Measurements from ENCODE around the gene CDK14.

CDK14 gene

DNA sequence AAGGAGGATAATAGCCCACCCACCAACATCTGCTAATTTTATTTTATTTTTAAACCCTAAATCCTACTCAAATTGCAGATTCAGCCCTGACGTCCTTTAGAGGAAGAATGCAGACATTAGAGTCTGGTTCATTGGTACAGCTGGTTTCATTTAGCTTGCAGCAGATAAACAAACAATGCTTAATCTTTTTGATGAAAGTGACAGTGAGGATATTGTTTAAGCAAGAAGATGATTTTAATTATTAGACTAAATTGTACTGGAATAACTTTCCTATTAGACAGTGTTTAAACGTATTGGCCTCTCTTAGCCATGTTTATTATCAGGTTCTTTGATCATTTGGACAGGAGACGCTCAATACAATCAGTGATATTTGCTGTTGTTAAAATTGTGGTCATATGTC is 164.8 kb downstream of the CDK14 start:
- Histone ChIP-seq H3K9me3 (ENCODE audit: insufficient read depth, low read depth, low read length) (no peaks in the 10 kb centered on the region), H3K79me2 (ENCODE audit: insufficient read depth, low read length) (no peaks in the 10 kb centered on the region), H3K36me3 (ENCODE audit: insufficient read depth, low read length) (no peaks in the 10 kb centered on the region)

DNA sequence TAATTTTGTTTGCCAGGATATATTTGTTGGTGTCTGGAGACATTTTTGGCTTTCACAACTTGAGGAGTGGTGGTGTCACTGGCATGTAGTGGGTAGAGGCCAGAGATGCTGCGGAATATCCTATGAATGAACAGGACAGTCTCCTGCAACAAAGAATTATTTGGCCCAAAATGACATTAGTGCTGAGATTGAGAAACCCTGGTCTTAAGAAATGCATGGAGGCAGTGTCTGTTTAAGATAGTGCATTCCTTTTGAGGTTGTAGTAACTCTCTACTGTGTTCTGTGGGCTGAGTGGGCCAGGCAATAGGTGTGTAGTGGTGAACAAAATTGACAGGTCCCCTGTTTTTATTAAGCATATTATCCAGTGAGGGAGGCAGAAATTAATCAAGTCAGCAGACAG is 165.5 kb downstream of the CDK14 start:
- Histone ChIP-seq H2AFZ (ENCODE audit: low read length) (no peak overlapping the region), H3K9me2 (replicated peaks; ENCODE audit: low read depth, low read length) (no peaks in the 10 kb centered on the region), H3K9ac (ENCODE audit: low read depth, low read length, poor library complexity, severe bottlenecking) (no peak overlapping the region), H3K4me1 (ENCODE audit: insufficient read depth, low read length, poor library complexity, severe bottlenecking) (no peaks in the 10 kb centered on the region), H3K9me3 (ENCODE audit: insufficient read depth, low read depth, low read length) (no peaks in the 10 kb centered on the region), H3K79me2 (ENCODE audit: insufficient read depth, low read length) (no peaks in the 10 kb centered on the region), H3K27me3 (ENCODE audit: insufficient read depth, low read length, poor library complexity, severe bottlenecking) (no peaks in the 10 kb centered on the region), H3K4me3 (ENCODE audit: low read length, poor library complexity, severe bottlenecking) (no peak overlapping the region), H3K36me3 (ENCODE audit: insufficient read depth, low read length) (no peaks in the 10 kb centered on the region), H3K4me2 (ENCODE audit: low read depth, low read length, poor library complexity, severe bottlenecking) (no peak overlapping the region), H3F3A (ENCODE audit: low read depth) (no peaks in the 10 kb centered on the region), H4K20me1 (ENCODE audit: insufficient read depth, low read length, poor library complexity, severe bottlenecking) (no peaks in the 10 kb centered on the region)
- TF ChIP-seq, protein P1, sequence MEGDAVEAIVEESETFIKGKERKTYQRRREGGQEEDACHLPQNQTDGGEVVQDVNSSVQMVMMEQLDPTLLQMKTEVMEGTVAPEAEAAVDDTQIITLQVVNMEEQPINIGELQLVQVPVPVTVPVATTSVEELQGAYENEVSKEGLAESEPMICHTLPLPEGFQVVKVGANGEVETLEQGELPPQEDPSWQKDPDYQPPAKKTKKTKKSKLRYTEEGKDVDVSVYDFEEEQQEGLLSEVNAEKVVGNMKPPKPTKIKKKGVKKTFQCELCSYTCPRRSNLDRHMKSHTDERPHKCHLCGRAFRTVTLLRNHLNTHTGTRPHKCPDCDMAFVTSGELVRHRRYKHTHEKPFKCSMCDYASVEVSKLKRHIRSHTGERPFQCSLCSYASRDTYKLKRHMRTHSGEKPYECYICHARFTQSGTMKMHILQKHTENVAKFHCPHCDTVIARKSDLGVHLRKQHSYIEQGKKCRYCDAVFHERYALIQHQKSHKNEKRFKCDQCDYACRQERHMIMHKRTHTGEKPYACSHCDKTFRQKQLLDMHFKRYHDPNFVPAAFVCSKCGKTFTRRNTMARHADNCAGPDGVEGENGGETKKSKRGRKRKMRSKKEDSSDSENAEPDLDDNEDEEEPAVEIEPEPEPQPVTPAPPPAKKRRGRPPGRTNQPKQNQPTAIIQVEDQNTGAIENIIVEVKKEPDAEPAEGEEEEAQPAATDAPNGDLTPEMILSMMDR (conservative IDR thresholded peaks at IDR 0.05; ENCODE audit: low read length): no peak
- TF ChIP-seq EZH2phosphoT487 (IDR thresholded peaks at IDR 0.05; ENCODE audit: borderline replicate concordance): no peak

More for the DNA sequence above, 164.8 kb downstream of the CDK14 start:
- Histone ChIP-seq H3K27me3 (ENCODE audit: insufficient read depth, low read length, poor library complexity, severe bottlenecking) (no peaks in the 10 kb centered on the region), H3K4me3 (ENCODE audit: low read length, poor library complexity, severe bottlenecking) (no peak overlapping the region), H3K9me2 (replicated peaks; ENCODE audit: low read depth, low read length) (no peaks in the 10 kb centered on the region), H3K9ac (ENCODE audit: low read depth, low read length, poor library complexity, severe bottlenecking) (no peak overlapping the region), H3K4me2 (ENCODE audit: low read depth, low read length, poor library complexity, severe bottlenecking) (no peak overlapping the region), H3F3A (ENCODE audit: low read depth) (no peaks in the 10 kb centered on the region), H4K20me1 (ENCODE audit: insufficient read depth, low read length, poor library complexity, severe bottlenecking) (no peaks in the 10 kb centered on the region), H3K4me1 (ENCODE audit: insufficient read depth, low read length, poor library complexity, severe bottlenecking) (no peaks in the 10 kb centered on the region), H2AFZ (ENCODE audit: low read length) (no peak overlapping the region)
- TF ChIP-seq, protein P1 (conservative IDR thresholded peaks at IDR 0.05; ENCODE audit: low read length): no peak
- TF ChIP-seq EZH2phosphoT487 (IDR thresholded peaks at IDR 0.05; ENCODE audit: borderline replicate concordance): no peak

DNA sequence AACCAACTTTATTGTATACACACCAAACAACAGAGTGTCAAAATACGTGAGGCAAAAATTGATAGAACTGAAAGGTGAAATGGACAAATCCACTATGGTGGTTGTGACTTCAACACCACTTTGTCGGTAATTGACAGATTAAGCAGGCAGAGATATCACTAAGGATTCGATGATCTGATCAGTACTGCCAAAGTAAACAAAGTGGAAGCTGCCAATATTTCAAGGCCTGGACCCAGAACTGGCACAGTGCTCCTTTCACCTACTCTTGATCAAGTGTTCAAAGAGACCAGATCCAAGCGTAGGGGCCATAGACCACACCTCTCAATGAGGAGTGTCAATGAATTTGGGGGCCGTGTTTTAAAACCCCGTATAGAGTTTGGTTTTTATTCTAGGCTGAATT is 167.0 kb downstream of the CDK14 start:
- Histone ChIP-seq H3K9me2 (replicated peaks; ENCODE audit: low read depth, low read length) (no peaks in the 10 kb centered on the region), H3K79me2 (ENCODE audit: insufficient read depth, low read length) (no peaks in the 10 kb centered on the region), H3K4me2 (ENCODE audit: low read depth, low read length, poor library complexity, severe bottlenecking) (no peak overlapping the region), H4K20me1 (ENCODE audit: insufficient read depth, low read length, poor library complexity, severe bottlenecking) (no peaks in the 10 kb centered on the region), H3K36me3 (ENCODE audit: insufficient read depth, low read length) (no peaks in the 10 kb centered on the region), H3K9ac (ENCODE audit: low read depth, low read length, poor library complexity, severe bottlenecking) (no peak overlapping the region), H3K9me3 (ENCODE audit: insufficient read depth, low read depth, low read length) (no peaks in the 10 kb centered on the region), H3K27me3 (ENCODE audit: insufficient read depth, low read length, poor library complexity, severe bottlenecking) (no peaks in the 10 kb centered on the region), H3K4me3 (ENCODE audit: low read length, poor library complexity, severe bottlenecking) (no peak overlapping the region), H2AFZ (ENCODE audit: low read length) (no peak overlapping the region), H3F3A (ENCODE audit: low read depth) (no peaks in the 10 kb centered on the region), H3K4me1 (ENCODE audit: insufficient read depth, low read length, poor library complexity, severe bottlenecking) (no peaks in the 10 kb centered on the region)
- TF ChIP-seq EZH2phosphoT487 (IDR thresholded peaks at IDR 0.05; ENCODE audit: borderline replicate concordance): no peak

DNA sequence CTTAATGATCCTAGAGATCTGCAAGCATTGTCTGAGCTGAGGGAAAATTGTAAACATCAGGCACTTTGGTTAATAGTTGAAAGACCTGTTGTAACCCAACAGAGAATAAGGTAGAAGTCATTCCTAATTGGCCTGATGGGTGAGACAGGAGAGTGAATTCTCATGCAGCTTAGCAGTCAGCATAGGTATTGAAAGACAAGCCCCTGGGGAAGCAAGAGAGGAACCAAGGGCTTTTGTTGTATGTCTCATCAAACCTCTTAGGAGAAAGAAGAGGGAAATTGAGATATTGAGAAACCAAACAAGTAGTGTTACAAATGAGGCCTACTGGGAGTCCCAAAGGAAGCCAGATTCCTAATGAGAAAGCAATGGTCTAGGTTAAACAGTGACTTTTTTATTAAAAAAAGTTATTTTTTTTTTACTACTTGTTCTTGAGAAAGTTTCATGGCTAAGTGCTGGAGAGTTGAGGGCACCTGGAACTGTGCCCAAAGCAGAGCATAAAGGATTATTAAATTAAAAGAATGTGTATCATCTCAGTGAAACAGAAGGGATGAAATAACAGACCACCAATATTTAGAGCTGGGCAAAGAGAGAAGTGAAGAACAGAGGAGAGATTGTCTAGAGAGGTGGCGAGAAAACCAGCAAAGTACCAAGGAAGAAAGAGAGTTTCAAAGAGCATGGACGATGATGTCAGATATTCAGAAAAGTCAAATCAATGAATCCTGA is 168.9 kb downstream of the CDK14 start:
- no peaks in the 10 kb centered on the region for H3K27me3 ChIP-seq (ENCODE audit: insufficient read depth, low read length, poor library complexity, severe bottlenecking)
- H3K36me3 ChIP-seq (ENCODE audit: insufficient read depth, low read length): no peaks in the 10 kb centered on the region
- no peaks in the 10 kb centered on the region for H3K9me2 ChIP-seq (replicated peaks; ENCODE audit: low read depth, low read length)
- H3K9me3 ChIP-seq (ENCODE audit: insufficient read depth, low read depth, low read length): no peaks in the 10 kb centered on the region
- TF ChIP-seq EZH2phosphoT487 (IDR thresholded peaks at IDR 0.05; ENCODE audit: borderline replicate concordance): no peak
- TF ChIP-seq, protein P1 (conservative IDR thresholded peaks at IDR 0.05; ENCODE audit: low read length): no peak
- no peak overlapping the region for H3K4me2 ChIP-seq (ENCODE audit: low read depth, low read length, poor library complexity, severe bottlenecking)
- no peak overlapping the region for H3K9ac ChIP-seq (ENCODE audit: low read depth, low read length, poor library complexity, severe bottlenecking)
- H3F3A ChIP-seq (ENCODE audit: low read depth): no peaks in the 10 kb centered on the region
- H3K4me1 ChIP-seq (ENCODE audit: insufficient read depth, low read length, poor library complexity, severe bottlenecking): no peaks in the 10 kb centered on the region
- H4K20me1 ChIP-seq (ENCODE audit: insufficient read depth, low read length, poor library complexity, severe bottlenecking): no peaks in the 10 kb centered on the region
- no peaks in the 10 kb centered on the region for H3K79me2 ChIP-seq (ENCODE audit: insufficient read depth, low read length)
- H3K4me3 ChIP-seq (ENCODE audit: low read length, poor library complexity, severe bottlenecking): no peak overlapping the region
- H2AFZ ChIP-seq (ENCODE audit: low read length): no peak overlapping the region

All from Loucy (cell line).